GM10266 (cell line): Measurements from ENCODE around the gene PDCL3.

Source experiments
- DNase-seq: peaks from one replicate; pipeline ENCODE4 v3.0.0; 2012; ENCODE audit errors: extremely low spot score
- CTCF ChIP-seq: IDR thresholded peaks from 2 replicates; pipeline ENCODE4 v1.5.1; 2012; ENCODE audit warnings: mild to moderate bottlenecking, low read depth; ENCODE audit not compliant: control insufficient read depth, insufficient read depth; ENCODE audit errors: missing control alignments

Gene PDCL3

GRCh38 chr2:100624536-100624935 is 61.7 kb downstream of the PDCL3 start:
- no peak for TF ChIP-seq CTCF
- DNase-seq: no peak

GRCh38 chr2:100625717-100626116 is 62.9 kb downstream of the PDCL3 start:
- DNase-seq: no peak
- no peak for TF ChIP-seq CTCF
